ACC112 (cell line): ENCODE measurements around the gene RANBP9.

Experiments used
- H2AFZ ChIP-seq: fragments of 200-600 bp; sonication (generic); one replicate; pipeline ENCODE4 v1.6.0; 2017; ENCODE audit warnings: antibody characterized with exemption, low read length; ENCODE audit not compliant: unreplicated experiment
- H3K27ac ChIP-seq: fragments of 200-600 bp; sonication (generic); 2 replicates; pipeline ENCODE4 v1.5.1; 2014; ENCODE audit warnings: low read depth, mild to moderate bottlenecking, antibody characterized with exemption, low read length, moderate library complexity
- H3K27me3 ChIP-seq: fragments of 200-600 bp; sonication (generic); 2 replicates; pipeline ENCODE4 v1.6.1; 2014; ENCODE audit warnings: mild to moderate bottlenecking, antibody characterized with exemption, low read length, moderate library complexity, mixed read lengths; ENCODE audit not compliant: insufficient read depth
- H3K36me3 ChIP-seq: fragments of 200-600 bp; sonication (generic); 2 replicates; pipeline ENCODE4 v1.6.1; 2016; ENCODE audit warnings: mild to moderate bottlenecking, antibody characterized with exemption, low read length, moderate library complexity, mixed read lengths; ENCODE audit not compliant: insufficient read depth
- H3K4me1 ChIP-seq: fragments of 200-600 bp; sonication (generic); one replicate; pipeline ENCODE4 v1.6.1; 2016; ENCODE audit warnings: low read length, mixed read lengths; ENCODE audit not compliant: insufficient read depth, unreplicated experiment, control insufficient read depth
- H3K4me3 ChIP-seq: fragments of 200-600 bp; sonication (generic); 2 replicates; pipeline ENCODE4 v1.5.1; 2014; ENCODE audit warnings: mild to moderate bottlenecking, low read depth, low read length
- H3K79me2 ChIP-seq: fragments of 200-600 bp; sonication (generic); one replicate; pipeline ENCODE4 v1.6.0; 2016; ENCODE audit warnings: low read length; ENCODE audit not compliant: control insufficient read depth, unreplicated experiment, insufficient read depth

Gene RANBP9

DNA sequence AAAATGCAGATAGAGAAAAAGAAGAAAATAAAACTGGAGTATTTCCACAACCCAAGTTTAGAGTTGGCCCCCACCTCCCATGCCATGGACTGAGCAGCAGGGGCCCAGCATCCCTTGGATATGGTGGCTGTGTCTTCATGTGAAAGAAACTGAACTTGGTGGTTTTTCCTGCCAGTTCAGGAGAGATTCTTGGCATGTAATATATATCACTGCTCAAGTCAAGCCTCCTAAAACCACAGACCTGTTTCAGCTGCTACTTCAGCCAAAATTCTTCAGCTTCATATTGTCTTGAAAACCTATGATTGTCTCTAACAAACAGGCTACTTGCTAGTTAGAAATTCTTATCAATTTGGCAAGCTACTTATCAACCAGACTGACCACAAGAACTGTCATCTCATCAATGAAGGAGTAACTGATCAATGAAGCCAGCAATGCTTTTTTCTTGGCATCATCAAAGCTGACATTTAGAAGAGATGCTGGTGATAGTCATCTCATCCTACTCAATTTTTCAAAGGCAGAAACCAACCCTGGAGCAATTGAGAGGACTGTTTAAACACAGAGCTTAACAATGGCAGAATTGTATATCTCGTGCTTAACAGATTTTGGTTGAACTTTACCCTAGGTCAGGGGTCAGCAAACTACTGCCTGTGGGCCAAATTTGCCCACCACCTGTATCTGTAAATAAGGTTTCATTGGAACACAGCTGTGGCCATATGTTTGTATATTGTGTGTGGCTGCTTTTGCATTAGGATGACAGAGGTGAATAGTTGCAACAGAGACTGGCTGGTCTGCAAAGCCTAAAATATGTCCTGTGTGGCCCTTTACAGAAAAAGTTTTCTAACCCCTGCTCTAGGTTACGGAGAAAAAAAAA lies 106.9 kb downstream of the RANBP9 start:
- Histone ChIP-seq H3K27ac (no peak overlapping the region), H3K27me3 (no peaks in the 10 kb centered on the region), H2AFZ (no peak overlapping the region), H3K36me3 (peaks cover 20% of the 10 kb centered on the region), H3K79me2 (no peaks in the 10 kb centered on the region), H3K4me3 (no peak overlapping the region), H3K4me1 (no peaks in the 10 kb centered on the region)

GRCh38 chr6:13604135-13604534 lies 107.5 kb downstream of the RANBP9 start:
- Histone ChIP-seq H3K27ac (no peak overlapping the region), H3K27me3 (no peaks in the 10 kb centered on the region), H3K79me2 (no peaks in the 10 kb centered on the region), H3K4me3 (no peak overlapping the region), H3K36me3 (peaks cover 20% of the 10 kb centered on the region), H2AFZ (no peak overlapping the region), H3K4me1 (no peaks in the 10 kb centered on the region)

DNA sequence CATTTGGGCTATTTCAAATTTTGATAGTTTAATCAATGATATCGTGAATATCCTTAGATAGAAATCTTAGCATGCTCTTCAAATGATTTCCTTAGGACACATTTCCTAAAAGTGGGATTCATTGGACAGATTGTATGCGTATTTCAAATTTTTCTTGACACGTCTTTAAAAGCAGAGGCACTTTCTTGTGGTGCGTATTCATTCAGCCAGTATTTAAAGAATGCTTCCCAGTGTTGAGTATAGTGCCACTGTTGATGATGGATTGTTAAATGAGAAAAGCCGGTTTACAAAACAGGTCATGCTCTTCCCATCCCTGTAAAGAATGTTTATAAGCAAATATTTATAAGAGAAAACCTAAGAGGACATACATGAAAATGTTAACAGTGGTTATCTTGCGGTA lies 111.6 kb downstream of the RANBP9 start:
- H3K4me3 ChIP-seq: no peak overlapping the region
- H3K27me3 ChIP-seq: no peaks in the 10 kb centered on the region
- no peaks in the 10 kb centered on the region for H3K4me1 ChIP-seq
- H3K79me2 ChIP-seq: no peaks in the 10 kb centered on the region
- no peak overlapping the region for H3K27ac ChIP-seq
- no peak overlapping the region for H2AFZ ChIP-seq
- H3K36me3 ChIP-seq: peaks cover 26% of the 10 kb centered on the region

- H3K36me3 ChIP-seq: peaks cover 20% of the 10 kb centered on the region
- H3K79me2 ChIP-seq: no peaks in the 10 kb centered on the region
- H3K4me3 ChIP-seq: no peak overlapping the region
- H2AFZ ChIP-seq: no peak overlapping the region
- H3K4me1 ChIP-seq: no peaks in the 10 kb centered on the region
- no peaks in the 10 kb centered on the region for H3K27me3 ChIP-seq
- H3K27ac ChIP-seq: no peak overlapping the region
Observed at GRCh38 chr6:13597073-13597472, 114.6 kb downstream of the RANBP9 start.

- H2AFZ ChIP-seq: no peak overlapping the region
Observed at GRCh38 chr6:13593720-13594119, 117.9 kb downstream of the RANBP9 start.

GRCh38 chr6:13593103-13593502 lies 118.5 kb downstream of the RANBP9 start:
- no peak overlapping the region for H3K4me3 ChIP-seq
- no peak overlapping the region for H3K27ac ChIP-seq
- peaks cover 13% of the 10 kb centered on the region; the same call in 1 of the 2 replicates for H3K36me3 ChIP-seq

More at GRCh38 chr6:13593720-13594119, 117.9 kb downstream of the RANBP9 start:
- H3K4me3 ChIP-seq: no peak overlapping the region
- H3K27ac ChIP-seq: no peak overlapping the region
- no peaks in the 10 kb centered on the region for H3K79me2 ChIP-seq
- no peaks in the 10 kb centered on the region for H3K4me1 ChIP-seq
- no peaks in the 10 kb centered on the region for H3K27me3 ChIP-seq
- H3K36me3 ChIP-seq: peaks cover 13% of the 10 kb centered on the region; the same call in 1 of the 2 replicates

GRCh38 chr6:13591205-13591921 lies 120.3 kb downstream of the RANBP9 start:
- H3K79me2 ChIP-seq: no peaks in the 10 kb centered on the region
- no peak overlapping the region for H3K27ac ChIP-seq
- H3K36me3 ChIP-seq: peaks cover 11% of the 10 kb centered on the region; the same call in 1 of the 2 replicates
- H3K4me1 ChIP-seq: no peaks in the 10 kb centered on the region
- H3K4me3 ChIP-seq: no peak overlapping the region
- no peaks in the 10 kb centered on the region for H3K27me3 ChIP-seq
- H2AFZ ChIP-seq: no peak overlapping the region

More at GRCh38 chr6:13593103-13593502, 118.5 kb downstream of the RANBP9 start:
- no peaks in the 10 kb centered on the region for H3K4me1 ChIP-seq
- no peak overlapping the region for H2AFZ ChIP-seq
- no peaks in the 10 kb centered on the region for H3K79me2 ChIP-seq
- no peaks in the 10 kb centered on the region for H3K27me3 ChIP-seq

DNA sequence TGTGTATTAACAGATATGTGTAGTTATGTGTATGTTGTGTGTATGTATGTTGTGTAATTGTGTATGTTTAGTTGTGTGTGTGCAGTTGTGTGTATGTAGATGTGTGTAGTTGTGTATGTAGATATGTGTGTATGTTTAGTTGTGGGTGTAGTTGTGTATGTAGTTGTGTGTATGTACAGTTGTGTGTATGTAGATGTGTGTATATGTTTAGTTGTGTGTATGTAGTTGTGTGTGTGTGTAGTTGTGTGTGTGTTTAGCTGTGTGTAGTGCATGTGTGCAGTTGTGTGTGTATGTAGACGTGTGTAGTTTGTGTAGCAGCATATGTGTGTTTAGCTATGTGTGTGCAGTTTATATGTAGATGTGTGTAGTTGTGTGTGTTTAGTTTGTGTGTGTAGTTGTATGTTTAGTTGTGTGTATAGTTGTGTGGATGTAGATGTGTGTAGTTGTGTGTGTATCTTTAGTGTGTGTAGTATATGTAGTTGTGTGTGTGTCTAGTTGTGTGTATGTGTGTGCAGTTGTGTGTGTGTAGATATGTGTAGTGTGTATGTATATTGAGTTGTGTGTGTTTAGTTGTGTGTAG lies 121.0 kb downstream of the RANBP9 start:
- H3K79me2 ChIP-seq: no peaks in the 10 kb centered on the region
- H3K36me3 ChIP-seq: peaks cover 11% of the 10 kb centered on the region; the same call in 1 of the 2 replicates
- no peak overlapping the region for H3K27ac ChIP-seq
- no peaks in the 10 kb centered on the region for H3K4me1 ChIP-seq
- H2AFZ ChIP-seq: no peak overlapping the region
- H3K27me3 ChIP-seq: no peaks in the 10 kb centered on the region
- no peak overlapping the region for H3K4me3 ChIP-seq

- Histone ChIP-seq H3K4me3 (no peak overlapping the region), H3K36me3 (peaks cover 11% of the 10 kb centered on the region; the same call in 1 of the 2 replicates), H3K4me1 (no peaks in the 10 kb centered on the region), H3K79me2 (no peaks in the 10 kb centered on the region), H2AFZ (no peak overlapping the region), H3K27ac (no peak overlapping the region), H3K27me3 (no peaks in the 10 kb centered on the region)
Observed at GRCh38 chr6:13589801-13590200, 121.8 kb downstream of the RANBP9 start.

DNA sequence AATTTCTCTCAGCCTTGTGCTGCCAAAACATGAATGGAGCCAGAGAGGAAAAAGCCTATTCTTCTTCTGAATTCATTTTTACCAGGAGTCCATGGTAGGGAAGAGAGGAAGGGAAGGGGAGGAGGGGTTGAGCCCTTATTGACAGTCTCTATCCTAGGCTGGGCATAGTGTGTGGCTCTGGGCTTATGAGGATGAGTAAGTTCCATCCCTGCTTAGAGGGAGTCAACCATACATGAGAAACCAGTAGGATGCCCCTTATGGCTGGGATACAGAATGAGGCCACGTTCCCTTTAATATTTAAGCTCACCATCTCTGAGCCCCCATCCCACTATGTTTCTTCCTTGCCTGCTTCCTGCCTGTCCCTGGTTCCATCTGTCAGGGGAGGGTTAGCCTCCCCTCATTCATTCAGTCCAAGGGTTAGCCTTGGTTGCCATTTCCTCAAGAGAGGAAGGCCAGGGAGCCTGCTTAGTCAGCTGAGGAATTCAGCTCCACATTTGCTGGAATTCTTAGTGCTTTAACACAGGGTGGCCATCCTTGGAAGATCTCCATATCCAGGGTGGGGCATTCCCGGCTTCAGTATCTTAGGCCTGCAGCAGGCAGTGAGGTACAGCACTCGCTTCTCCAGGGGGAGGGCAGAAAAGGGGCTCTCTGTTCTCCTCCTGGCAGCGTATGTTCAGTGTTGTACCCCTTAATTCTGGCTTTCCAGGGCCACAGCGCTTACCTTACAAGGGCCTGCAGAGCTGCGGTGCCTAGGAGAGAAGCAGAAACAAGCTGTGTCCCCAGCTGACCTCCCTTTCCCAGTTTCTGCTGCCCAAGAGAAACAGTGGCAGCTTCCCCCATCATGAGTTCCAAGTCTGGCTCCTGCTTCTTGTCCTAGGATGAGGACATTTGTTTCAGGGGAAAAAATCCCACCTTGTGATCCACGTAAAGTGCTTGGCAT lies 124.8 kb downstream of the RANBP9 start:
- no peak overlapping the region for H3K27ac ChIP-seq
- H3K36me3 ChIP-seq: peaks cover 11% of the 10 kb centered on the region; the same call in 1 of the 2 replicates
- H2AFZ ChIP-seq: no peak overlapping the region
- H3K4me3 ChIP-seq: no peak overlapping the region
- no peaks in the 10 kb centered on the region for H3K27me3 ChIP-seq
- no peaks in the 10 kb centered on the region for H3K4me1 ChIP-seq
- no peaks in the 10 kb centered on the region for H3K79me2 ChIP-seq
